ACC112 (cell line): Measurements from ENCODE around the gene NPPA.

ENCODE experiments used
- H2AFZ ChIP-seq: fragments of 200-600 bp; sonication (generic); one replicate; pipeline ENCODE4 v1.6.0; 2017; ENCODE audit warnings: antibody characterized with exemption, low read length; ENCODE audit not compliant: unreplicated experiment
- H3K27ac ChIP-seq: fragments of 200-600 bp; sonication (generic); 2 replicates; pipeline ENCODE4 v1.5.1; 2014; ENCODE audit warnings: low read depth, mild to moderate bottlenecking, antibody characterized with exemption, low read length, moderate library complexity
- H3K27me3 ChIP-seq: fragments of 200-600 bp; sonication (generic); 2 replicates; pipeline ENCODE4 v1.6.1; 2014; ENCODE audit warnings: mild to moderate bottlenecking, antibody characterized with exemption, low read length, moderate library complexity, mixed read lengths; ENCODE audit not compliant: insufficient read depth
- H3K36me3 ChIP-seq: fragments of 200-600 bp; sonication (generic); 2 replicates; pipeline ENCODE4 v1.6.1; 2016; ENCODE audit warnings: mild to moderate bottlenecking, antibody characterized with exemption, low read length, moderate library complexity, mixed read lengths; ENCODE audit not compliant: insufficient read depth
- H3K4me1 ChIP-seq: fragments of 200-600 bp; sonication (generic); one replicate; pipeline ENCODE4 v1.6.1; 2016; ENCODE audit warnings: low read length, mixed read lengths; ENCODE audit not compliant: insufficient read depth, unreplicated experiment, control insufficient read depth
- H3K4me3 ChIP-seq: fragments of 200-600 bp; sonication (generic); 2 replicates; pipeline ENCODE4 v1.5.1; 2014; ENCODE audit warnings: mild to moderate bottlenecking, low read depth, low read length
- H3K79me2 ChIP-seq: fragments of 200-600 bp; sonication (generic); one replicate; pipeline ENCODE4 v1.6.0; 2016; ENCODE audit warnings: low read length; ENCODE audit not compliant: control insufficient read depth, unreplicated experiment, insufficient read depth

NPPA gene

GRCh38 chr1:11873395-11874257 lies 26.0 kb upstream of the NPPA start:
- Histone ChIP-seq H3K79me2 (no peaks in the 10 kb centered on the region), H3K27me3 (peaks cover 69% of the 10 kb centered on the region), H3K4me1 (no peaks in the 10 kb centered on the region), H3K4me3 (no peak overlapping the region), H3K27ac (no peak overlapping the region), H2AFZ (no peak overlapping the region), H3K36me3 (no peaks in the 10 kb centered on the region)

GRCh38 chr1:11872545-11872944 lies 25.0 kb upstream of the NPPA start:
- Histone ChIP-seq H3K36me3 (no peaks in the 10 kb centered on the region), H3K27ac (no peak overlapping the region), H3K4me1 (no peaks in the 10 kb centered on the region), H2AFZ (no peak overlapping the region), H3K79me2 (no peaks in the 10 kb centered on the region), H3K27me3 (peaks cover 64% of the 10 kb centered on the region), H3K4me3 (no peak overlapping the region)

DNA sequence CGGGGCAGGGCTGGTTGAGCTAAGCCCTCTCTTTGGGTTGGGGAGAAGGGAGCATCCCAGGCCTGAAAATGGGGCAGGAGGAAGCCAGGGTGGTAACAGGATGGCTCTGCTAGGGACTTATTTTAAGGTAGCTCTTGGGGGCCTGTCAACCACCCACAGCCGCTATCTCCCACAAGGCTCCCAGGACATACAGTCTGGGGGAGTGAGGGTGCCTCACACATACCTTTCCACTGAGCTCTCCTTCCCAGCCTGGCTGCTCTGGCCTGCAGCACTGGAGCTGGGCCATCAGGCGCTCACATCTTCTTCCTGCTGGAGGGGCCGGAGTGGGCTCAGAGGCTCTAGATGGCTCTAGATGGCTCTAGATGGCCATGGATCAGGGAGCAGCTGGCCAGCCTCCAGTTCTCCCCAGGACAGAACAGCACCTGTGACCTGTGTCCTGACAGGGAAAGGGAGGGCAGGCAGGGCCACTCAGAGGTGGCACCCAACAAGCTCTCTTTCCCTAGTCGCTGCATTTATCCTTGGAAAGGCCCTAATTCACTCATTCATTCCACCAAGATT lies 22.1 kb upstream of the NPPA start:
- Histone ChIP-seq H3K4me1 (no peaks in the 10 kb centered on the region), H3K79me2 (no peaks in the 10 kb centered on the region), H3K27me3 (peaks cover 69% of the 10 kb centered on the region), H2AFZ (no peak overlapping the region), H3K4me3 (no peak overlapping the region), H3K36me3 (no peaks in the 10 kb centered on the region), H3K27ac (no peak overlapping the region)

DNA sequence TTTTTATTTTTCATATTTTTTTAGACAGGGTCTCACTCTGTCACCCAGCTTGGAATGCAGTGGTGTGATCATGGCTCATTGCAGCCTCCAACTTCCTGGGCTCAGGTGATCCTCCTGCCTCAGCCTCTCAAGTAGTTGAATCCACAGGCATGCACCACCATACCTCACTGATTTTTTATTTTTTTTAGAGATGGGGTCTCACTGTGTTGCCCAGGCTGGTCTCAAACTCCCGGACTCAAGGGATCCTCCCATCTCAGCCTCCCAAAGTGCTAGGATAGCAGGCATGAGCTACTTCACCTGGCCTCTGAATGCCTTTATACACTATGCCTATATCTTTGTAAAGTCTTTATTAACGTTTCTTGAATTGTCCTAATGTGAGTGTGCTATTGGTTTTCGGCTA lies 21.5 kb upstream of the NPPA start:
- H2AFZ ChIP-seq: no peak overlapping the region
- H3K27me3 ChIP-seq: peaks cover 67% of the 10 kb centered on the region
- H3K4me3 ChIP-seq: no peak overlapping the region
- no peak overlapping the region for H3K27ac ChIP-seq
- no peaks in the 10 kb centered on the region for H3K4me1 ChIP-seq
- H3K36me3 ChIP-seq: no peaks in the 10 kb centered on the region
- no peaks in the 10 kb centered on the region for H3K79me2 ChIP-seq

DNA sequence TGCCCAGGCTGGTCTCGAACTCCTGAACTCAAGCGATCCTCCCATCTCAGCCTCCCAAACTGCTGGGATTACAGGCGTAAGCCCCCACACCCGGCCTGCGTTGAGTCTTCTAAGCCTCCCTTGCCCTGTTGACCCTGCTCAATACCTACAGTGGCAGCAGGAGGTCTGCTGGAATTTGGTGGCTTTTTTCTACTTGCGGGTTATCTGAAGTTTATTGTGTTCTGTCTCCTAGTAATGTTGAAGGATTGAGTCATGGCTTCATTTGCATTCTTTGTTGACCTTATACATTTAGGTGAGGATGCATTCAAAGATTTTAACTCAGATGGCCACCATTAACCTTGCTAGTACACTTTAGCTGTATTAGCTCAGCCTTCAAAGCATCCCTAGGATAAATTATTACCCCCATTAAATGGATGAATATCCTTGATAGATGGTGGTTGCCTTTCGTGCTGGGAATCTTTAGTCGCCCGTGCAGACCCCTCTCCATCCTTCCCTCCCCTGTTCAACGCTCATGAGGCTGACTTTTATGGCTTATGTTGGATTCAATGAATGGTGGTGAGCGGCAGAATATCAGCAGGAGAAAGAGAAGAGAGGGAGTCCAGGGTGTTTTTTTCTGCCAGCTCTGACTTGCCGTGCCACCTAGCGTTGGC lies 20.9 kb upstream of the NPPA start:
- Histone ChIP-seq H3K4me1 (no peaks in the 10 kb centered on the region), H3K4me3 (no peak overlapping the region), H3K27me3 (peaks cover 66% of the 10 kb centered on the region), H2AFZ (no peak overlapping the region), H3K36me3 (no peaks in the 10 kb centered on the region), H3K79me2 (no peaks in the 10 kb centered on the region), H3K27ac (no peak overlapping the region)

DNA sequence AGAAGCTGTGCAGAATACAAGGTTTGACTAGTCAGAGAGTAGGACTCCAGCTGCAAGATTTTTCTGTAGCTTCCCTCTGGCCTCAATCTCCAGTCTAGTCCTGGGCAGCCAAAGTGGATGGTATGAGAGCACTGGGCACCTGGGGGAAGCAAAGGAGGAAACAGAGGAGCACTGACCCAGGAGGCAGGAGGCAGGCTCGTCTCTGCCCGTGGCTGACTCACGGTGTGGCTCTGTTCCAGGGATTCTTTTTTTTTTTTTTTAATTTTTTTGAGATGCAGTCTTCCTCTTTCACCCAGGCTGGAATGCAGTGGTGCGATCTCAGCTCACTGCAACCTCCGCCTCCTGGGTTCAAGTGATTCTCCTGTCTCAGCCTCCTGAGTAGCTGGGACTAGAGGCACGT lies 15.3 kb upstream of the NPPA start:
- H3K4me1 ChIP-seq: no peaks in the 10 kb centered on the region
- H2AFZ ChIP-seq: no peak overlapping the region
- H3K36me3 ChIP-seq: no peaks in the 10 kb centered on the region
- peaks cover 75% of the 10 kb centered on the region for H3K27me3 ChIP-seq
- no peaks in the 10 kb centered on the region for H3K79me2 ChIP-seq
- no peak overlapping the region for H3K4me3 ChIP-seq
- H3K27ac ChIP-seq: no peak overlapping the region

DNA sequence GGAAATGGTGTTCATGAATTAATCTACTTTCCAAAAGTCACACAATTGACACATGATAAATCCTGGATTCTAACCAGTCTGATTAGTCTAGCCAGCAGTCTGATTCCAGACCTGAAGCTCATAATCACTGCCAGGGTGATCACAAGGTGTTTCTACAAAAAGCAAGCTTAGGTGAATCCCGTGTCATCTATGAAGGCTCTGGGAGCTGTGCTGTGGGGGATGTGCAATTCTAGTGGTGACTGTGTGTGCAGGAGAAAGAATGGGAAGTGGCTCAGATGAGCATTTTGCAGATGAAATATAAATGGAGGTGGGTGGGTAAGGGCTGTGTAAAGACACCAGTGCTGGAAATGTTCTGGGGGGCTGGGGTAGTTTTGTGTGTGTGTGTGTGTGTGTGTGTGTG lies 13.0 kb upstream of the NPPA start:
- Histone ChIP-seq H3K27ac (no peak overlapping the region), H3K79me2 (no peaks in the 10 kb centered on the region), H3K27me3 (peaks cover 81% of the 10 kb centered on the region)

DNA sequence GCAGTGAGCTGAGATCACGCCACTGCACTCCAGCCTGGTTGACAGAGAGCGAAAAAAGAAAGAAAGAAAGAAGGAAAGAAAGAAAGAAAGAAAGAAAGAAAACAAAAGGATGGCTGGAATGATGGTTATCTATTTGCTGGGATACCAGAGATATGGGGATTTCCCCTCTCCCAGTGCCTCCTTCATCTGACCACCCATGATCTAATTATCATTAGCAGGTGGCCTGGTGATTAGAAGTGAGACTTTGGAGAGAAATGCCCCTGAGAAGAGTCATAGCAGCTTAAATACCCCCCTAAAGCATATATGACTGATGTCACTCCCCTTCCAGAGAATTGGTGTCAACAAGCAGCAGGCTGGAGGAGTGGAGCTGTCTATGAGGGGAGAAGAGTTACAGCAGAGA lies 12.5 kb upstream of the NPPA start:
- Histone ChIP-seq H3K4me1 (no peaks in the 10 kb centered on the region), H3K27ac (no peak overlapping the region), H3K4me3 (no peak overlapping the region), H3K27me3 (peaks cover 77% of the 10 kb centered on the region), H3K79me2 (no peaks in the 10 kb centered on the region), H2AFZ (no peak overlapping the region), H3K36me3 (no peaks in the 10 kb centered on the region)

More for the DNA sequence above, 13.0 kb upstream of the NPPA start:
- no peak overlapping the region for H2AFZ ChIP-seq
- no peaks in the 10 kb centered on the region for H3K4me1 ChIP-seq
- H3K4me3 ChIP-seq: no peak overlapping the region
- H3K36me3 ChIP-seq: no peaks in the 10 kb centered on the region

DNA sequence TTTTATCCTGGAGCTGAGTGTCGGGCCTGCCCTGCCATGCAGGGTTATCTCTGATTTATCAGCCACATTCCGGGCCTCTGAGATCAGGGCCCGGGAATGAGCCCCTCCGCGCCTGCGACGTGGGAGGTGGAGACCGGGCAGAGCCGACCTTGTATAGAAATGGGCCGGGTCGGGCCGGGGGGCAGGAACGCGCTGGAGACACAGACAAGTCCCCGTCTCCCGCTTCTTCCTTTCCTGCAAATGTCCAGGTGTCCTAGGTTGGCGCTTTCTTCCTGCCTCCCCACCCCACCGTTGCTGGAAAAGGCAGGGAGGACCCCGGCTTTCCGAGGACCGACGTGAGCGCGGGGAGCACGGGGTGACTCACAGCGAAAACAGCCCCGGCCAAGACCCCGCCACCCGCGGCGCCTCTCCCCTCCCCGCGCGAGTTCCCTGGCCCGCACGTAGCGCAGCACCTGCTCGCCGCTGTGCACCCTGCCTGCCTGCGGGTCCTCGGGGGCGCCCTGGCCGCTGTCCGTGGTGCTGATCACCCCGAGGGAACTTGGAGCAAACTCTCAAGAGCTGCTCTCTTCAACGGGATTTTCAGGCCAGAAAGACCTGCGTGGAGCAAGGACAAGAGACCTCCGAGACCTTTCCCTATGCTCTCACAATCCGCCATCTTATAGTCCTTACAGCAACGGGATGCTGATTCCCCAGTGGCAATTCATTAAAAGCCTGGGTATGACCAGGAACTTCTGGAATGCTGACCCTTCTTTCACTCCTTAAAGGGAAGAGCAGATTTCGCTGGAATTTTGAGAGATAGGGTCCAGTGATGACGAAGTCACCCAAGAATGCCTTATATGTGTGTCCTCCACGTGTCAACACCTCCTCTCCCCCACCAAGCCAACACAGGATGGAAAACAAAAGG lies 11.6 kb upstream of the NPPA start:
- no peak overlapping the region for H2AFZ ChIP-seq
- no peaks in the 10 kb centered on the region for H3K4me1 ChIP-seq
- H3K79me2 ChIP-seq: no peaks in the 10 kb centered on the region
- no peak overlapping the region for H3K27ac ChIP-seq
- H3K36me3 ChIP-seq: no peaks in the 10 kb centered on the region
- H3K4me3 ChIP-seq: no peak overlapping the region
- peaks cover 75% of the 10 kb centered on the region for H3K27me3 ChIP-seq

GRCh38 chr1:11858613-11858967 lies 11.0 kb upstream of the NPPA start, which contains the start of gene NPPB:
NPPB (minus strand) TSS chr1:11858945; CDS start chr1:11858833, 112 bp downstream.
- no peaks in the 10 kb centered on the region for H3K36me3 ChIP-seq
- H2AFZ ChIP-seq: no peak within 1 kb of the TSS
- H3K4me1 ChIP-seq: no peaks in the 10 kb centered on the region
- H3K27ac ChIP-seq: no peak within 1 kb of the TSS
- H3K79me2 ChIP-seq: no peaks in the 10 kb centered on the region
- H3K27me3 ChIP-seq: peaks cover 70% of the 10 kb centered on the region
- no peak within 1 kb of the TSS for H3K4me3 ChIP-seq
